ENCODE measurements around the gene FAM174C. TPM values are rescaled to one million over a fixed set of nuclear protein-coding genes. Genes with fewer than 3 reads are reported as not detected.

FAM174C gene
- polyA plus RNA-seq, 4 donors, result 40.0 to 118 (median 82.3) TPM

DNA sequence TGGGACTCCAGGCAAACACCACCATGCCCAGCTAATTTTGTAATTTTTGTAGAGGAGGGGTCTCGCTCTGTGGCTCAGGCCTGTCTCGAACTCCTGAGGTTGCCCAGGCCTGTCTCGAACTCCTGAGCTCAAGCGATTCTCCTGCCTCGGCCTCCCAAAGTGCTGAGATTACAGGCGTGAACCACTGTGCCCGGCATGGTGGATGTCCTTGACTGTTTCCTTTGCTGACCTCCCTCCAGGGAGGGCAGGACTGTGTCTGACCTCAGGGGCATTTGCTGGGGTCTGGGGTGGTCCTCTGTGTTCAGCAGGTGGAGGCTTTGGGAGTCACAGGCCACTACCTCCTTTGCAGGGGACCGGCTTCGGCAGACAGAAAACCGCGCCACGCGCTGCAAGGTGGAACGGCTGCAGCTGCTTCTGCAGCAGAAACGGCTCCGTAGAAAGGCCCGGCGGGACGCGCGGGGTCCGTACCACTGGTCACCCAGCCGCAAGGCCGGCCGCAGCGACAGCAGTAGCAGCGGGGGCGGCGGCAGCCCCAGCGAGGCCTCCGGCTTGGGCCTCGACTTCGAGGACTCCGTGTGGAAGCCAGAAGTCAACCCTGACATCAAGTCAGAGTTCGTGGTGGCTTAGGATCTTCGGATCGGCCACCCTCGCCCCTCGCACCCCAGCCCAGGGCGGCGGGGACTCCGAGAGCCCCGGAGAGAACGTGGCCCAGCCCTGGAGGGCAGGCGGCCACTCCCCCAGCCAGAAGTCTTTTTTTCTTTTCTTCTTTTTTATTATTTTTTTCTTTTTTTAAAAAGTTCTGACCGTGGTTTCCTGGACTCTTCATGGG is 18.5 kb upstream of the FAM174C start:
- Histone ChIP-seq H3K27me3 (ENCODE audit: control insufficient read depth in 3 of 3, insufficient read depth in 3 of 3, low read length in 3 of 3) (no peaks in the 10 kb centered on the region), H3K4me1 (ENCODE audit: control insufficient read depth in 3 of 3, insufficient read depth in 2 of 3, low read depth in 1 of 3, low read length in 2 of 3) (peaks cover 10 to 76% (median 21%) of the 10 kb centered on the region in 3 donors), H3K4me3 (ENCODE audit: low read depth in 1 of 3, low read length in 3 of 3) (no peak overlapping the region), H3K9me3 (ENCODE audit: control insufficient read depth in 2 of 2, insufficient read depth in 1 of 2, low read depth in 1 of 2, low read length in 1 of 2) (no peaks in the 10 kb centered on the region), H3K36me3 (ENCODE audit: control insufficient read depth in 3 of 3, insufficient read depth in 2 of 3, low read depth in 1 of 3, low read length in 3 of 3) (peaks cover 24 to 76% (median 40%) of the 10 kb centered on the region in 3 donors), H3K27ac (ENCODE audit: low read depth in 1 of 3, low read length in 2 of 3) (peak overlapping the region; percentile 22 to 90 (median 45))
- WGBS, 3 donors, result 83 to 90% (median 86%) methylated on average over 46 of the region's 46 CpGs
- FAIRE-seq (no peak), DNase-seq (peak in 1 of 2 donors; percentile 39)

DNA sequence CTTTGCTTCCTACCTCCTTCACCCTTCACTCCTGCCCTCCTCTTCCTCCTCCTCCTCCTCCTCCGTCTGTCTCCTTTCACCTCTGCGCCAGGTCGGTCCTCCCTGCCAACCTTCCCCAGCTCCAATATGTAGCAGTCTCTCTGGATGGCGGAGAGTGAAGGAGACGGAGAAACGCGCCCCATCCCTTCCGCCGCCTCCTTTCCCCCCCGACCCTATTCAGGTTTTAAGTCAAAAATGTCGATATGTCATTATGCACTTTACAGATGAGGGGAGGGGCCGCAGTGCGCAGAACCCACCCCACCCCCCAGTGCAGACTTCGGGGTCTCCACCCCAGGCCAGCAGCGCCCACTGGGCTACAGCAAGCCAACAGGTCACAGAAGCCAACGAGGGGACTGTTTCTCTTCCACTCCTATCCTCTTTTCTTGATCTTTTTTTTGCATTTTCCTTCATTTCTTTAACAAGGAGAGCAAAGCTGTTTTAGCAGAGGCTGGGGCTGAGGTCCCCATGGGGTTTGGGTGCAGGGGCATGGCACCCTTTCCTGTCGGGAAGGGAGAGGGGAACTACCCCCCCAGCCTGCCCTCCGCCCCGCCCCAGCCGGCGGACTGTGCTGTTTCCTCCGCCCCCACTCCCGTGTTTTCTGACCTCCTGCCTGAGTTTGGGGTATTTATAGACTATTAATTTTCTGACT is 17.7 kb upstream of the FAM174C start:
- no peak for FAIRE-seq
- peaks cover 24 to 68% (median 38%) of the 10 kb centered on the region in 3 donors for H3K36me3 ChIP-seq (ENCODE audit: control insufficient read depth in 3 of 3, insufficient read depth in 2 of 3, low read depth in 1 of 3, low read length in 3 of 3)
- no peak for DNase-seq
- peak overlapping the region; percentile 67 to 90 (median 74) for H3K27ac ChIP-seq (ENCODE audit: low read depth in 1 of 3, low read length in 2 of 3)
- peaks cover 10 to 83% (median 23%) of the 10 kb centered on the region in 3 donors for H3K4me1 ChIP-seq (ENCODE audit: control insufficient read depth in 3 of 3, insufficient read depth in 2 of 3, low read depth in 1 of 3, low read length in 2 of 3)
- H3K27me3 ChIP-seq (ENCODE audit: control insufficient read depth in 3 of 3, insufficient read depth in 3 of 3, low read length in 3 of 3), result no peaks in the 10 kb centered on the region
- WGBS, 3 donors, result 61 to 72% (median 69%) methylated on average over 22 to 23 of the region's 23 CpGs
- H3K4me3 ChIP-seq (ENCODE audit: low read depth in 1 of 3, low read length in 3 of 3), result no peak overlapping the region
- no peaks in the 10 kb centered on the region for H3K9me3 ChIP-seq (ENCODE audit: control insufficient read depth in 2 of 2, insufficient read depth in 1 of 2, low read depth in 1 of 2, low read length in 1 of 2)

DNA sequence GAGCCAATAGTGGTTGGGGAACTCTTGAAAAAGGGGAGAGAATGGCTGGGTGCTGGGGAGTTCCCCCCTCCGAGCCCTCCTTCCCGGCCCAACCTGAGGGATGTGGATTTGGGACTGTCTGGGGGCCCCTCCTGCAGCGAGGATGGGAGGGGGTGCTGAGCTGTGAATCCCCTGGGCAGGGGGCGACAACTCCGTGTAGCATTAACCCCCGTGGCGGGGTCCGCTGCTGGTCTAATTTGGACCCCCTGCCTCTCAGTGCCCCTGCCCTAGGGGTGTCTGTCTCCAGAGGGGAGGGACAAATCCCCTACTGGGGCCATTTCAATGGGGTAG is 17.2 kb upstream of the FAM174C start:
- H3K4me3 ChIP-seq (ENCODE audit: low read depth in 1 of 3, low read length in 3 of 3), result no peak overlapping the region
- WGBS, 3 donors, result 70 to 92% (median 79%) methylated on average over 3 to 8 of the region's 8 CpGs
- H3K27me3 ChIP-seq (ENCODE audit: control insufficient read depth in 3 of 3, insufficient read depth in 3 of 3, low read length in 3 of 3), result no peaks in the 10 kb centered on the region
- H3K4me1 ChIP-seq (ENCODE audit: control insufficient read depth in 3 of 3, insufficient read depth in 2 of 3, low read depth in 1 of 3, low read length in 2 of 3), result peaks cover 10 to 88% (median 24%) of the 10 kb centered on the region in 3 donors
- FAIRE-seq (no peak), DNase-seq (no peak)
- peak overlapping the region; percentile 67 to 90 (median 74) for H3K27ac ChIP-seq (ENCODE audit: low read depth in 1 of 3, low read length in 2 of 3)
- peaks cover 24 to 63% (median 38%) of the 10 kb centered on the region in 3 donors for H3K36me3 ChIP-seq (ENCODE audit: control insufficient read depth in 3 of 3, insufficient read depth in 2 of 3, low read depth in 1 of 3, low read length in 3 of 3)
- H3K9me3 ChIP-seq (ENCODE audit: control insufficient read depth in 2 of 2, insufficient read depth in 1 of 2, low read depth in 1 of 2, low read length in 1 of 2), result no peaks in the 10 kb centered on the region

DNA sequence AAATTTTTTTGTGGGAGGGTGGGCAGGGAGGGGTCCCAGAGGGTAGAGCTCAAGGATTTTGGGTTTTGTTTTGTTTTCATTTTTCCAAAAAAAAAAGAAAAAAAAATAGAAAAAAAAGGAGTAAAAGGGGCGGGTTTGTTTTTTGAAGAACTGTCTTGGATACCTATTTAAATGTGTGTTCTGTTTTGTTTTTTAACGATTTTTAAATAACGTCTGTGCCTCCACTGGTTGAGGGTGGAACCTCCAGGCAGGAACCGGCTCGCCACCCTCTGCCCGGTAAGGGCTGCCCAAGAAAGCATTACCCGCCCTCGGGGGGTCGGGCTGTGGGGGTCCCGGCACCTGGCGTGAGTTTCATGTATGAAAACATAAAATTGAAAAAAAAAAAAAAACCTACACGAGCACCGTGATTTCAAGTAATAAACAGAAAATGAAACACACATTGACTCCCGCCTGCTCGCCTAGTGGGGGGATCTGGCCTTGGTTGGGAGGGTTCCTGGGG is 16.6 kb upstream of the FAM174C start:
- 13 to 21% (median 17%) methylated on average over 15 of the region's 15 CpGs for WGBS, 3 donors
- peaks cover 24 to 57% (median 36%) of the 10 kb centered on the region in 3 donors for H3K36me3 ChIP-seq (ENCODE audit: control insufficient read depth in 3 of 3, insufficient read depth in 2 of 3, low read depth in 1 of 3, low read length in 3 of 3)
- FAIRE-seq (no peak), DNase-seq (no peak)
- peaks cover 8 to 89% (median 23%) of the 10 kb centered on the region in 3 donors for H3K4me1 ChIP-seq (ENCODE audit: control insufficient read depth in 3 of 3, insufficient read depth in 2 of 3, low read depth in 1 of 3, low read length in 2 of 3)
- H3K4me3 ChIP-seq (ENCODE audit: low read depth in 1 of 3, low read length in 3 of 3), result peak overlapping the region in 2 of 3 donors; percentile 22 to 27
- no peaks in the 10 kb centered on the region for H3K27me3 ChIP-seq (ENCODE audit: control insufficient read depth in 3 of 3, insufficient read depth in 3 of 3, low read length in 3 of 3)
- H3K9me3 ChIP-seq (ENCODE audit: control insufficient read depth in 2 of 2, insufficient read depth in 1 of 2, low read depth in 1 of 2, low read length in 1 of 2), result no peaks in the 10 kb centered on the region
- peak overlapping the region; percentile 90 to 99 (median 97) for H3K27ac ChIP-seq (ENCODE audit: low read depth in 1 of 3, low read length in 2 of 3)

DNA sequence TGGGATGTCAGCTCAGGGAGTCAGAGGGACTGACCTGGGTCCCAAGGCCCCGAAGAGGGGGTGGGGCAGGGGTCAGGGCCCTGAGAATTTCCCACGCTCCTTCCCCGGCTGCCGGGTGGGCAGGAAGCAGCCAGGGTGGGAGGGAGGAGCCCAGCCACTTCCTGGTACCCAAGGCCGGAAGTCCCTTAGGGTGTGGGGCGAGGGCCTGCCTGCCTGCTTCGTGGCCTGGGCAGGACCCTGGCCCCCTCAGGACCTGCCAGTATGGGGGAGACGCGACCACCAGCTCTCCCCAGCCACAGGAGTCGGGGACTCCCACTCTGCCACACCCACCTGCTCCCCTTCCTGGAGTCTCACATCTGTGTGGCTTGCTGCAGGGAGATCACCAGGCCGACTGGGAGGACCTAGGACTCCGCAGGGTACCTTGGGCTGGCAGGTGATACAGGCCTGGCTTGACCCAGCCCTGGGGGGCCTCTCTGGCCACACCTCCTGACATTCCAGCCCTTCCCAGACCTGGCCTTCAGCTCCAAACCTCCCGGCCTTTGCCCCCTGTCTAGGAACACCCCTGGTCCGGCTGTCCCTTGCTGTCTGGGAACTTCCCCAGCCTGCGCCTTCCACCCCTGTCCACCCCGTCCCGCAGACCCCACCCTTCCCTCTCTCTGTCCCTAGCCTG is 16.0 kb upstream of the FAM174C start:
- 1 to 9% (median 8%) methylated on average over 14 to 17 of the region's 17 CpGs for WGBS, 3 donors
- DNase-seq (peak; percentile 88 to 94), FAIRE-seq (no peak)
- Histone ChIP-seq H3K4me1 (ENCODE audit: control insufficient read depth in 3 of 3, insufficient read depth in 2 of 3, low read depth in 1 of 3, low read length in 2 of 3) (peaks cover 8 to 86% (median 17%) of the 10 kb centered on the region in 3 donors), H3K27ac (ENCODE audit: low read depth in 1 of 3, low read length in 2 of 3) (peak overlapping the region; percentile 90 to 99 (median 97)), H3K4me3 (ENCODE audit: low read depth in 1 of 3, low read length in 3 of 3) (peak overlapping the region in 2 of 3 donors; percentile 22 to 27), H3K9me3 (ENCODE audit: control insufficient read depth in 2 of 2, insufficient read depth in 1 of 2, low read depth in 1 of 2, low read length in 1 of 2) (no peaks in the 10 kb centered on the region), H3K36me3 (ENCODE audit: control insufficient read depth in 3 of 3, insufficient read depth in 2 of 3, low read depth in 1 of 3, low read length in 3 of 3) (peaks cover 24 to 53% (median 33%) of the 10 kb centered on the region in 3 donors), H3K27me3 (ENCODE audit: control insufficient read depth in 3 of 3, insufficient read depth in 3 of 3, low read length in 3 of 3) (no peaks in the 10 kb centered on the region)

DNA sequence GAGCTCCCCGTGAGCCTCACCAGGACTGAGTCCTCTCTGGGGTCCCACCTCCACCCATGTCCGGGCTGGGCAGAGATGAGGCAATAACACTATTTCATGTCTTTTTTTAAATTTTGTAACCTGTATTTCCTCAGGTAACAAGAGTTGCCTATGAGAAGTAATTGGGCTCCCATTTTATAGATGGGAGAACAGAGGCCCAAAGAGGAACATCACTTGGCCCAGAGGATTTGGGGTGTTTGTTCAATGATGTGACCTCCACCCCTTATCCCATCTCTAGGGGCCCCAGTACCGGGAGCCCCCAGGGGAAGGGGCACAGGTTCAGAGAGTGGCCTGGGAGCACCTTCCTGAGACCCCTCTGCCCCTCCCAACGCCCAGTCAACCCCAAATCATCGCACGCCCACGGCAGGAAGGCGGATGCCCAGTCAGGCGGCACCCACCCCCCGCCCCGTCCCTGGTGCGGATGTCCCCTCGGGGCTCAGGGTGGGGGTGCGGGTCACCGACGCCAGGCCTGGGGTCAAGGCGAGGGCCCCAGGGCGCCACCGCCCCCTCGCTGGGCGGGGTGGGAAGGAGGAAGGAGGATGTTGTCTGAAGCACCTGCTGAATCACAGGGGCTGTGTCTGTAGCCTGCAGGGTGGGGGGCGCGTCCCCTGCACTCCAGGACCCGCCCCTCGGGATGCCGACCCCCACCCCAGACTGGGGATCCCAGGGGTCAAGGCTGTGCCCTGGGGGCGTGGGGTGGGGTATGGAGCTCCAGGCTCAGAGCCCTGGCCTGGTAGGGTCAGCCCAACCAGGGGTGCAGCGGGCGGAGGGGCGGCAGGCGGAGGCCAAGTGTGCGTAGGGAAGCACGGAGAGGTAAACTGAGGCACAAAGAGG is 15.2 kb upstream of the FAM174C start:
- peaks cover 8 to 86% (median 15%) of the 10 kb centered on the region in 3 donors for H3K4me1 ChIP-seq (ENCODE audit: control insufficient read depth in 3 of 3, insufficient read depth in 2 of 3, low read depth in 1 of 3, low read length in 2 of 3)
- H3K27ac ChIP-seq (ENCODE audit: low read depth in 1 of 3, low read length in 2 of 3), result peak overlapping the region; percentile 90 to 99 (median 97)
- DNase-seq, result peak; percentile 36 to 70
- H3K36me3 ChIP-seq (ENCODE audit: control insufficient read depth in 3 of 3, insufficient read depth in 2 of 3, low read depth in 1 of 3, low read length in 3 of 3), result peaks cover 23 to 53% (median 25%) of the 10 kb centered on the region in 3 donors
- 10 to 13% (median 11%) methylated on average over 27 to 33 of the region's 33 CpGs for WGBS, 3 donors
- no peaks in the 10 kb centered on the region for H3K27me3 ChIP-seq (ENCODE audit: control insufficient read depth in 3 of 3, insufficient read depth in 3 of 3, low read length in 3 of 3)
- no peaks in the 10 kb centered on the region for H3K9me3 ChIP-seq (ENCODE audit: control insufficient read depth in 2 of 2, insufficient read depth in 1 of 2, low read depth in 1 of 2, low read length in 1 of 2)
- H3K4me3 ChIP-seq (ENCODE audit: low read depth in 1 of 3, low read length in 3 of 3), result peak overlapping the region in 2 of 3 donors; percentile 31 to 32
- FAIRE-seq, result no peak

DNA sequence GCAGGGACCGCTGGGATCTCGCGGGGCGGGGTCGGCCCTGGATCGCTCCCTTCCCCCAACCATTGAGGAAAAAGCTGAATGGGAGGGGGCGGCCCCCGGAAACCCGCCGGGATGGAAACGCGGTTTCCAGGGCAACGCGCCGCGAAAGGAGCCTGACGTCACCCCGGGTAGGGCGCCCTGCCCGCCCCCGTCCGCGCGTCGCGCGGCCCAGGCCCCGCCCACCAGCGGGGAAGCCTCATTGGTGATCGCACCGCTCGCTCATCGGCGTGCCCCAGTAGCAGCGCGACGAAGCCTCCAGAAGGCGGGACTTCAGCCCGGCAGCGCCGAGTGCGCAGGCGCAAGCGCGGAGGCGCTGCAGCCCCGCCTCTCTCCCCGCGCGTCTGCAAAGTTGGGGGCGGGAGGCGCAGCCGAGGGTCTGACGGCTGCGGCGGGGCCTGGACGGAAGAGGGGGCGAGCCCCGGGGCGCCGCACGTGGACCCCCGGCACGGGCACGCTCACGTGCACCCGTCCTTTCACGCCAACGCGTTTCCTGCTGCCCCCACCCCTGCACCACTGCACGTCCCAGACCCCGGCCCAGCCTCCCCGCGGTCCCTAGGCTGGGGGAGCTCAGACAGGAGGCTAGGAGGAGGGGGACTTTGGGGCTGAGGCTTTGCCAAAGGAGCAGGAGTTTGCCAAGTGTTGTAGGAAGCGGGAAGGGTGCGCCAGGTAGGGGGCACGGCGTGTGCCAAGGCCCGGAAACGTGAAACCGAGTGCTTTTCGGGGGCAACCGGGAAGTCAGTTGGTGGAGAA is 14.4 kb upstream of the FAM174C start:
- 0 to 1% (median 1%) methylated on average over 58 to 83 of the region's 83 CpGs for WGBS, 3 donors
- peak overlapping the region; percentile 99 to 100 (median 99) for H3K27ac ChIP-seq (ENCODE audit: low read depth in 1 of 3, low read length in 2 of 3)
- H3K27me3 ChIP-seq (ENCODE audit: control insufficient read depth in 3 of 3, insufficient read depth in 3 of 3, low read length in 3 of 3), result no peaks in the 10 kb centered on the region
- no peak for FAIRE-seq
- H3K9me3 ChIP-seq (ENCODE audit: control insufficient read depth in 2 of 2, insufficient read depth in 1 of 2, low read depth in 1 of 2, low read length in 1 of 2), result no peaks in the 10 kb centered on the region
- peak; percentile 96 to 99 for DNase-seq
- H3K4me3 ChIP-seq (ENCODE audit: low read depth in 1 of 3, low read length in 3 of 3), result peak overlapping the region; percentile 59 to 67 (median 62)
- H3K36me3 ChIP-seq (ENCODE audit: control insufficient read depth in 3 of 3, insufficient read depth in 2 of 3, low read depth in 1 of 3, low read length in 3 of 3), result peaks cover 15 to 47% (median 17%) of the 10 kb centered on the region in 3 donors
- H3K4me1 ChIP-seq (ENCODE audit: control insufficient read depth in 3 of 3, insufficient read depth in 2 of 3, low read depth in 1 of 3, low read length in 2 of 3), result peaks cover 8 to 86% (median 15%) of the 10 kb centered on the region in 3 donors
